Activated CD4-positive, alpha-beta T cell treated with anti-CD3 and anti-CD28 coated beads, Interleukin-2, amount 50 U/mL, for 24 hours (primary cell): Measurements from ENCODE around the gene TBC1D12.
"Not testable (repeated sequence)": the region's sequence is repeated elsewhere in the genome, so short reads cannot be mapped to it uniquely, and the experiment has no call there.

Experiments used
- DNase-seq, 2 donors: peaks; one replicate each; pipeline ENCODE4 v3.0.0-alpha.2; 2020; ENCODE audit warnings: low read depth in 1 of 2, low spot score in 1 of 2

The TBC1D12 gene

GRCh38 chr10:94402204-94402842, at the start of gene TBC1D12:
TBC1D12 (plus strand) TSS chr10:94402541; CDS start chr10:94402614, 73 bp downstream.
- DNase-seq: peak; percentile 13 to 16

- DNase-seq: no peak
Measured at GRCh38 chr10:94353336-94353735, 49.0 kb upstream of the TBC1D12 start.

GRCh38 chr10:94355841-94356240, 46.5 kb upstream of the TBC1D12 start:
- DNase-seq: no peak

- no peak for DNase-seq
Measured at GRCh38 chr10:94357193-94357592, 45.1 kb upstream of the TBC1D12 start.

GRCh38 chr10:94358480-94358879, 43.9 kb upstream of the TBC1D12 start:
- no peak for DNase-seq

GRCh38 chr10:94361171-94361794, 41.1 kb upstream of the TBC1D12 start:
- DNase-seq: no peak

GRCh38 chr10:94362360-94363250, 39.7 kb upstream of the TBC1D12 start, which contains the start of gene NOC3L:
NOC3L (minus strand) TSS chr10:94362939; CDS start chr10:94362838, 101 bp downstream.
- peak; percentile 92 to 97 for DNase-seq

GRCh38 chr10:94363251-94363565, 39.1 kb upstream of the TBC1D12 start:
- DNase-seq: no peak

GRCh38 chr10:94364482-94364881, 37.9 kb upstream of the TBC1D12 start:
- DNase-seq: no peak

- DNase-seq: no peak
Measured at GRCh38 chr10:94366382-94366781, 36.0 kb upstream of the TBC1D12 start.

- no peak for DNase-seq
Measured at GRCh38 chr10:94370501-94370900, 31.8 kb upstream of the TBC1D12 start.

- no peak for DNase-seq
Measured at GRCh38 chr10:94375374-94375773, 27.0 kb upstream of the TBC1D12 start.

- no peak for DNase-seq
Measured at GRCh38 chr10:94376865-94377264, 25.5 kb upstream of the TBC1D12 start.

- DNase-seq: no peak
Measured at GRCh38 chr10:94383530-94383929, 18.8 kb upstream of the TBC1D12 start.

GRCh38 chr10:94385733-94386132, 16.6 kb upstream of the TBC1D12 start:
- DNase-seq: not testable (repeated sequence)

- not testable (repeated sequence) for DNase-seq
Measured at GRCh38 chr10:94392117-94392516, 10.2 kb upstream of the TBC1D12 start.

- DNase-seq: no peak
Measured at GRCh38 chr10:94397549-94398370, 4.6 kb upstream of the TBC1D12 start.

- no peak for DNase-seq
Measured at GRCh38 chr10:94398762-94399161, 3.6 kb upstream of the TBC1D12 start.

- no peak for DNase-seq
Measured at GRCh38 chr10:94402843-94403379, 570 bp downstream of the TBC1D12 start.

- DNase-seq: peak in 1 of 2 donors; percentile 3
Measured at GRCh38 chr10:94403380-94404213, 1.3 kb downstream of the TBC1D12 start.
